ENCODE results near the gene CCDC88A. TPM values are rescaled to one million over a fixed set of nuclear protein-coding genes. Genes with fewer than 3 reads are reported as not detected.

CCDC88A gene
- total RNA-seq, 4 donors from 2014 or later, result 5.5 to 23.8 (median 17.3) TPM

DNA sequence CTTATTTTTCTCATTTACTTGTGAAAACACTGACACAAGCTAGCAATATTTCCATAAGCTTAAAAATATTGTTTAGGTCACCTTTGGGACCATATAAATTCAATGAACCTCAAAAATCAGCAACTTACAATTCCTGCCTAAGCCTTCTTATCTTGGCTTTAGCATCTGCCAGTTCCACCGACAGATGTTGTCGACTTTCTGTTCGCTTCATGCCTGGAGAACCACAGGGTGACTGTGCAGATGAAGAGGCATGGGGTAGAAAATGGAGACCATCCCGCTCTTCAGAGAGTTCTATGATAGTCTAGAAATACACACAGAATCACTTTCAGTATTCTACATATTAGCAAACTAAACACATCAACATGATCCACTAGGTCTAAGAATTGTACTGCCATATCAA lies 64.2 kb downstream of the CCDC88A start:
- 95 to 97% methylated on average over 4 of the region's 4 CpGs for WGBS, 2 donors
- Histone ChIP-seq H3K27ac (no peak overlapping the region), H3K36me3 (peaks cover 0 to 6% (median 0%) of the 10 kb centered on the region in 3 donors), H3K9me3 (no peaks in the 10 kb centered on the region), H3K4me1 (peaks cover 0 to 6% (median 5%) of the 10 kb centered on the region in 3 donors), H3K27me3 (no peaks in the 10 kb centered on the region), H3K4me3 (no peak overlapping the region)
- intact Hi-C loops (cut with DNase I), result no loop called here
- TF ChIP-seq, protein P1, sequence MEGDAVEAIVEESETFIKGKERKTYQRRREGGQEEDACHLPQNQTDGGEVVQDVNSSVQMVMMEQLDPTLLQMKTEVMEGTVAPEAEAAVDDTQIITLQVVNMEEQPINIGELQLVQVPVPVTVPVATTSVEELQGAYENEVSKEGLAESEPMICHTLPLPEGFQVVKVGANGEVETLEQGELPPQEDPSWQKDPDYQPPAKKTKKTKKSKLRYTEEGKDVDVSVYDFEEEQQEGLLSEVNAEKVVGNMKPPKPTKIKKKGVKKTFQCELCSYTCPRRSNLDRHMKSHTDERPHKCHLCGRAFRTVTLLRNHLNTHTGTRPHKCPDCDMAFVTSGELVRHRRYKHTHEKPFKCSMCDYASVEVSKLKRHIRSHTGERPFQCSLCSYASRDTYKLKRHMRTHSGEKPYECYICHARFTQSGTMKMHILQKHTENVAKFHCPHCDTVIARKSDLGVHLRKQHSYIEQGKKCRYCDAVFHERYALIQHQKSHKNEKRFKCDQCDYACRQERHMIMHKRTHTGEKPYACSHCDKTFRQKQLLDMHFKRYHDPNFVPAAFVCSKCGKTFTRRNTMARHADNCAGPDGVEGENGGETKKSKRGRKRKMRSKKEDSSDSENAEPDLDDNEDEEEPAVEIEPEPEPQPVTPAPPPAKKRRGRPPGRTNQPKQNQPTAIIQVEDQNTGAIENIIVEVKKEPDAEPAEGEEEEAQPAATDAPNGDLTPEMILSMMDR (IDR thresholded peaks at IDR 0.05), result no peak
- no peak for DNase-seq

DNA sequence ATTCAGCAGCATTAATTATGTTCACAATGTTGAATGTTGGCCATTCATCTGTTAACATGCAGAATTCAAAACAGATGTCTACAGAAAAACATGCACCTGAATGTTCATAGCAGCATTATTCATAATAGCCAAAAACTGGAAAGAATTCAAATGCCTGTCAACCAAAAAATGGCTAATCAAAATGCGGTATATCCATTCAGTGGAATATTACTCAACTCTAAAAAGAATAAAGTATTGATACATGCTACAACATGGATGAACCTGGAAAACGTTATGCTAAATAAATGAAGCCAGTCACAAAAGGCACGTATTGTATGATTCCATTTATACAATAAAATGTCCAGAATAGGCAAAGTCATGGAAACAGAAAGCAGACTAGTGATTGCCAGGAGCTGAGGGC lies 68.0 kb downstream of the CCDC88A start:
- WGBS, 2 donors, result 94 to 97% methylated on average over 3 of the region's 3 CpGs
- H3K27ac ChIP-seq, result no peak overlapping the region
- intact Hi-C loops (cut with DNase I), result no loop called here

DNA sequence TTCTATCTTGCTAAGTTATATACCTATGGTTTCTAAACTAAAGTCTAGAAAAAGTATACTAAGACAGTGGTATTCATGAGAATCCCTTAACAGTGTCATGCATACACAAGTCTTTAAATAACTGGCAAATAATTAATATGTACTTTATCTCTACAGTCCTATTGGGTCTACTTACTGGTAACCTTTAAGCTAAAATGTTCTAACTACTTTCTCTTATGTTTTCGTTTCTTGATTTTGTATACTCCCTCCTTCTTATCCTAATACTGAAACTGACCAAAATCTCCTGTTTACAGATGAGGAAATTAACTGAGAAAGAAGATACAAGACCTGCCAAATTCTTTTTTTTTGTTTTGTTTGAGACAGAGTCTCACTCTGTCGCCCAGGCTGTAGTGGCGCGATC lies 74.6 kb downstream of the CCDC88A start:
- Histone ChIP-seq H3K4me3 (no peak overlapping the region), H3K27me3 (no peaks in the 10 kb centered on the region), H3K4me1 (no peaks in the 10 kb centered on the region), H3K27ac (no peak overlapping the region), H3K9me3 (no peaks in the 10 kb centered on the region), H3K36me3 (peaks cover 0 to 41% (median 0%) of the 10 kb centered on the region in 3 donors)
- intact Hi-C loops (cut with DNase I), result no loop called here
- DNase-seq, result no peak
- 95 to 98% methylated on average over 4 of the region's 4 CpGs for WGBS, 2 donors
- no peak for TF ChIP-seq POLR2A (IDR thresholded peaks at IDR 0.05)
- TF ChIP-seq, protein P1 (IDR thresholded peaks at IDR 0.05), result no peak

More for the DNA sequence above, 68.0 kb downstream of the CCDC88A start:
- Histone ChIP-seq H3K27me3 (no peaks in the 10 kb centered on the region), H3K4me3 (no peak overlapping the region), H3K4me1 (no peaks in the 10 kb centered on the region), H3K36me3 (peaks cover 0 to 26% (median 0%) of the 10 kb centered on the region in 3 donors), H3K9me3 (no peaks in the 10 kb centered on the region)
- TF ChIP-seq, protein P1 (IDR thresholded peaks at IDR 0.05), result no peak
- TF ChIP-seq POLR2A (IDR thresholded peaks at IDR 0.05), result no peak
- DNase-seq, result no peak

DNA sequence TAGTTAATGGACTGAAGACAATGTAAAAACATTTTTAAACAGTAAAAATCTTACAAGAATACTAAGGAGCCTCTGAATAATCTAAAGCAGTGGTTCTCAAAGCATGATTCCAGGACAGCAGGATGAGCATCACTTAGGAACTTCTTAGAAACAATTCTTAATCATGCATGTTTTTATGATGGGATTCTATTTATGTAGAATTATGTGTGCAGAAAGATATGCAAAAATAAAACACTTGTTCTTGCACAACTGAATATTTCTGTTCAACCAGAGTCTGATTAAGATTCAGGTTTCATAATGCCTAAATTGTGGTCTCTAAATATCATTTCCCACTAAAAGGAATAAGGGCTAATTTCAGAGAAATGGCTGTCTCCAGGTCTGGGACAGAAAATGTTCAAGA lies 81.4 kb downstream of the CCDC88A start:
- no peak for DNase-seq
- intact Hi-C loops (cut with DNase I), result no loop called here
- Histone ChIP-seq H3K27ac (no peak overlapping the region), H3K4me3 (no peak overlapping the region), H3K4me1 (no peaks in the 10 kb centered on the region), H3K9me3 (no peaks in the 10 kb centered on the region), H3K36me3 (peaks cover 0 to 29% (median 0%) of the 10 kb centered on the region in 3 donors), H3K27me3 (no peaks in the 10 kb centered on the region)
- TF ChIP-seq, protein P1 (IDR thresholded peaks at IDR 0.05), result no peak
- TF ChIP-seq POLR2A (IDR thresholded peaks at IDR 0.05), result no peak

GRCh38 chr2:55334728-55335127 lies 84.9 kb downstream of the CCDC88A start:
- no peak for DNase-seq
- TF ChIP-seq, protein P1 (IDR thresholded peaks at IDR 0.05), result no peak
- no peak for TF ChIP-seq POLR2A (IDR thresholded peaks at IDR 0.05)

More at GRCh38 chr2:55334728-55335127, 84.9 kb downstream of the CCDC88A start:
- Histone ChIP-seq H3K27me3 (no peaks in the 10 kb centered on the region), H3K4me3 (no peak overlapping the region), H3K4me1 (no peaks in the 10 kb centered on the region), H3K27ac (no peak overlapping the region), H3K9me3 (no peaks in the 10 kb centered on the region), H3K36me3 (peaks cover 0 to 22% (median 0%) of the 10 kb centered on the region in 3 donors)
- WGBS, 2 donors, result 79 to 94% methylated on average over 2 of the region's 2 CpGs
- intact Hi-C loops (cut with DNase I), result no loop called here

Data from esophagus squamous epithelium (tissue), 5 donors.